Activated T-cell treated with anti-CD3 and anti-CD28 coated beads, Interleukin-2, amount 50 U/mL, for 1 hour (primary cell): ENCODE results near the gene IKBKE.

Experiments used
- DNase-seq: peaks from one replicate; pipeline ENCODE4 v3.0.0-alpha.2; 2020

Gene IKBKE

GRCh38 chr1:206469933-206470691 is at the start of gene IKBKE:
TSS of gene IKBKE (plus strand) at chr1:206470476. CDS start at chr1:206473228, 2,752 bp downstream.
- peak; percentile 53 for DNase-seq

GRCh38 chr1:206421616-206422340 is 48.5 kb upstream of the IKBKE start:
- DNase-seq = no peak

DNA sequence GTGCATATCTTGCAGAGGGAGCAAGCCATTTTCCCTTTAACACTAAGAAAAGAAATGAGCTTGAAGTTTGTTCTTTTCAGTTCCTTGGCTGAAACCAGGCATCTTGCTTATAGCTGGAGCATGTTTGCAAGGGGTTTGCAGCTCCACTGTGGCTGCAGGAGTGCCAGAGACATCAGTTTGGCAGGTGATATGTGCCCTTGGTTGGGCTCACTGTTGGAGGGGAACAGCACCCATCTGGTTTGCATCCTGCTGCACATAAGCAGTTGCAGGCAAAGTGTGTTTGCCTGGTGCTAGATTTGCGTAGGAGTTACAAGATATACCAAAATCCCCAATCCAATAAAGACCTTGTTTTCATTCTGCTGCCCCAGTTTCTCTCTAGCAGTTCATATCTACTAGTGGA is 47.8 kb upstream of the IKBKE start:
- no peak for DNase-seq

DNA sequence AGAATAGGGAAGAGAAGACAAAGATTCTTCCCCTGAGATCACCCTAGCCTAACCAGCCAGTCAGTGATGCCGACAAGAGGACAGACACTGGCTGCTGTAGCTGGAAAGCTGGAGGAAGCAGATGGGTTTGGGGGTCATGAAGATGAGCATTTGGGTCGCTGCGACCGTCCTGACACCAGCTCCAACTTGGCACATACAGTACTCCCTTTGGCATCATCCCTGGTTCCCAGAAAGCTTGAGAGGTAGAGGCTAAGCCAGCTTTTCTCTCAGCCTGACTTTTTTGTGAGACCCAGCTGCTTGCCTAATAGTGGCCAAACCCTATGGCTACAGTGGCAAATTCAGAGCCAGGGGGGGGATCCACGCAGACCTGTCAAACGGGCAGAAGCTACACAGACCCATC is 43.0 kb upstream of the IKBKE start:
- no peak for DNase-seq

- DNase-seq = no peak
Measured at GRCh38 chr1:206429421-206429820, 40.9 kb upstream of the IKBKE start.

DNA sequence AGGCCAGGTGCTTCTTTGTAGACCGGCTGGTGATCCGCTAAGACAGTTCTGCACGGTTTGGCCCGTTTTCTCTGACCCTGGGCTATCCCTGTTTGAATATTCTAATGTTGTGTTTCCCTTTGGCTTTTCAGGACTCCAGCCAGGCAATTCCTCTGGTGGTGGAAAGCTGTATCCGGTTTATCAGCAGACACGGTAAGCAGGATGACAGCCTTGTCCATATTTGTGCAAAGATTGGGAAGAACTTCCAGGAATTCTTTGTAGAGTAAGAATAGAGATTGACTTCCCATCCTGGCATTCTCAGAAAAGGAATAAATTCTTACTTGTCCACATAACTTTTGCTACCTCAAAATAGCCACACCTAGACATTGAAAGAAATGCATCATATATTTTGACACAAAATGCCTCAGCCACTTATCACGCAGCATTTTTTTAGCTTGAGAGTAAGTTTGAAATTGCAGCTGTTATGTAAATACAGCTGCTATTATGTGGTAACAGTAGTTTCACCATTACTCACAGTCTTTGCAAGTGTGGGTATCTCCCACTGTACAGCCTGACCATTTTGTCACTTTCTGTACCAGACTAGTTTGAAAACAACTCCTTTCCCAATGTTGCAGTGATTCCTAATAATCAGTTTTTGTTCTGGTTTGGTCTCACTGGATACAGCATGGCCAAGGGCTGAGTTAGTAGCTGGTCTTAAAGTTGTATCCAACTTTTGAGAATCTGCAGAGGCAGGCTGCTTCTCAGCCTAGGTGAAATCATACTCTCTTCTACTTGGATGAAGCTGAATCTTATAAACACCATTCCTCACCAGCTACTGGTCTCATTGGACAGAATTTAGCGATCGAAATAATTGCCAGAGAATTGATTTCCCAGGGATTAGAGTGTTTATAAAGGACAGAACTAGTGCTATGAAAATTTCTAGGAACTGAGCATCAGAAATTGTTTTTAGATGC is 40.0 kb upstream of the IKBKE start:
- no peak for DNase-seq

DNA sequence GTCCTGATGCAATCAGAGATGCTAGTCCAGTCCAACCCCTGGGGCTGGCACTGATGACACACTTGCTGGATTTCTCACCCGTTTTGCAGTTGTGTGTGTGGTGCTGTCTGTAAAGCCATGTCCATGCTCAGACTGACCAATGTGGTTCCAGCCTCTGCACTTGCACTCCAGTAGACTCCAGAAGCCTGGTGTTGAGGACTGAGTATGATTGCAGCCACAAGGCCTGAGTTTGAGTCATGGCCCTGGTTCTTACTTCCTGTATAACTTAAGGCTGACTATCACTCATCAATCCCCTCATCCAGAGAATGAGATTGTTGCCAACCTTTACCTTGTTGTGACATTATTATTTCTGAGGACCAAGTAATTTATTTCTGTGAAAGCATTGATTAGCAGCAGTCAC is 34.8 kb upstream of the IKBKE start:
- DNase-seq = no peak

GRCh38 chr1:206438554-206438953 is 31.7 kb upstream of the IKBKE start:
- no peak for DNase-seq

- DNase-seq = no peak
Measured at GRCh38 chr1:206439205-206439604, 31.1 kb upstream of the IKBKE start.

DNA sequence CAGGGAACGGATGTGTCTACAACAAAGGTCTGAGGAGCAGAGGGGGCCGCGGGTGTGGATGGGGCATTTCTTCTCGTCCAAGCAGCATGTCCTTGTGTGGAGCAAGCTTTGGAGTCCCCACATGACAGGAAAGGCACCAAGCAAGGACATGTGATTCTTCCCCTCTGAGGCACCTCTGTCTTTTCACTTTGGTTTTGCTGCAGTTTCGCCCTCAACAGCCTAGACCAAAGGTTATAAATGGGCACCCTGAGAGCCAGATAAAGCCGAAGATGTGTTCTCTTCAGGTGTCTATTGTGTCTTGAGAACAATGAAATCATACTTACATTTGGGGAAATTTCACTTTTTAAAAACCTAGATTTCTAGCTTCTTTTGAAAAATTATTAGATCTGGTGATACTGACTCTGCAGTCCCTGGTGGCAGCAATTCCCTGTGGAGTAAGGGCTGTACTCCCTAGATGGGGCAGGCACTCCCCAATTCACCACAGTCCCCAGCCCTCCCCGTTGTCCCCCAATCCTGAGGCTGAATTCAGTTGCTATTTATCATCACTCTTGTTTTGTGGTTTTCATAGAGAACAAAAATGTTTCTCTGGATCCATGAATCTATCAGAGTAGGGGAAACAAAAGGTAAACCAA is 28.8 kb upstream of the IKBKE start:
- DNase-seq = no peak

GRCh38 chr1:206442101-206442500 is 28.2 kb upstream of the IKBKE start:
- no peak for DNase-seq

DNA sequence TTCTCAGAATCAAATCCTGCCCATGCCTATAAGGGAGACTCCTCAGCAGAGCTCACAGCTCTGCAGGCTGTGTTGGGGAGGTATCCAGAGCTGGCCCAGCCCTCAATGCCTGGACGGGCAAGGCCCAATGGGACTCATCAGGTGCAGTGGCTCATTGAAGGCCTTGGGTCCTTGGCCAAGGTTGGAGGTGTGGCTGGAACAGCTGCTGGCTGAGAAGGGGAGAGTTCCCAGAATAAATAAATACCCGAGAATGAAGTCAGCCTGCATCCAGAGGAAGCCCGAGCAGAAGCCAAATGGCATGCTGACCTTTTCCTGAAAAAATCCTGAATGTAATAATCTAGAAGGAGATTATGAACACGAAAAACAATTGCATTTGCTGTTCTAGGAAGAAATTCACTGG is 25.2 kb upstream of the IKBKE start:
- no peak for DNase-seq

- no peak for DNase-seq
Measured at GRCh38 chr1:206445911-206446356, 24.3 kb upstream of the IKBKE start.

DNA sequence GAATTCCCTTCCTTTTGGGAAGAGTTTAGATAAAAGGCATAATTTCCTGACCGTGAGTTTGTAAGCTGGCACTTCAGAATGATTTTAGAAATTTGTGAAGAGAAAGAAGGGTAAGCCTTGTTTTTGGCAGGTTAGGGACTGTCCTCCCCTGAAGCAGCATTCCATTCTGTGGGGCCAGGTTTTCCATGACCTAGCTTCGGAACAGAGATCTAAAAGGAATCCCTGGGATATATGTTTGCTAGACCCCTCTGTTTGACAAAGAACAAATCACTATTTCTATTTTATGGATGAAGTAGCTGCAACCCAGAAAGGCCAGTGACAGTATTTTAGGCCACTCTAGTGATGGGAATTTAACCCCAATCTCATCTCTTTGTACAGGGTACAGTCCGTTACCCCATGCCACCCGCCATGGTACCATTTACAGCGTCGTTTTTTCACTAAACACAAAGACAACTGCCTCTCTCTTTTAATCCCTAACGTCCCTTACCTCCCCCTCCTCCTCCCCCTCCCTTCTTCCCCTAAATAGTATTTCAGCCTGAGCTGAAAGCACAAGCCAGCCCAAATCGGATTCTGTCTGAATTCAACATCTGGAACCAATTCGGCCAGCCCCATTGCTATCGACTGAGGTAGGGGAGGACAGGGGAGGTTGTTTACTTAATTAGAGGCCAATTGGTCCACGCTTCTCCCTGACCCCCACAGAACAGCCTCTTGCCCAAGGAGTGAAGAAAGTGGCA is 23.4 kb upstream of the IKBKE start:
- no peak for DNase-seq

DNA sequence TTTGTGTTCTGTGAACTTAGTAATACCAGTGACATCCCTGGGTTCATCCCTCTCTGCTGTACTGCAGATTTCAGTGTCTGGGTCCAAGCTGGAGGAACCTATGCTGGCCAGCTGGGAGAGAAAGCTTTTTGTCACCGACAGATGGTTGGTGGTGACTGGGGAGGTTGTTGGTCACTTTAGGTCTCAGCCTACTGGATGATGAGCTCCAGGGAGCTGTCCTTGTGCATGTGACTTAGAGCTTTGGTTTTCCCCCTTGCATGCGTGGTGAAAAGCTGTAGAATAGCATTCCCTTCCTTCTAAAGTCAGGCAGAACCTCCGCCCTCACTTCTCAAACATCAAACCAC is 22.9 kb upstream of the IKBKE start:
- DNase-seq = no peak

DNA sequence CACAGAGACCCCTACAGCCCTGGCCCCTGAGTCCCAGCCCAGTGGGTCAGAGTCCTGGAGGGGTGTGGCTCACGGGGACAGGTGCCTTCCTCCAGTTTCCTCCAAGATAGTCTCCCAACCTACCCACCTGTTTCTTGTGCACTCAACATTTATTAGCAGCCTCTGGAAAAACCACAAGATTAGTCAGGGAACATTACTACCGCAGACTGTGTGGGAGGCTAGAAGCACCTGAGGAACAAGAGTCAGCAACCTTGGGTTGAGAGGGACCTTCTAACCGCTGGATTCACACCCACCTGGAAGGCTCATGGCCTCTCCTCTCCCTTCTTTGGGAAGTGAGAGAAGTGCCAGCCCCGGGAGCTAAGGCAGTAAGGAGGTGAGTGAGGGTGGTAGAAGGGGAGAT is 22.5 kb upstream of the IKBKE start:
- DNase-seq = no peak

GRCh38 chr1:206448471-206448870 is 21.8 kb upstream of the IKBKE start:
- DNase-seq = no peak

DNA sequence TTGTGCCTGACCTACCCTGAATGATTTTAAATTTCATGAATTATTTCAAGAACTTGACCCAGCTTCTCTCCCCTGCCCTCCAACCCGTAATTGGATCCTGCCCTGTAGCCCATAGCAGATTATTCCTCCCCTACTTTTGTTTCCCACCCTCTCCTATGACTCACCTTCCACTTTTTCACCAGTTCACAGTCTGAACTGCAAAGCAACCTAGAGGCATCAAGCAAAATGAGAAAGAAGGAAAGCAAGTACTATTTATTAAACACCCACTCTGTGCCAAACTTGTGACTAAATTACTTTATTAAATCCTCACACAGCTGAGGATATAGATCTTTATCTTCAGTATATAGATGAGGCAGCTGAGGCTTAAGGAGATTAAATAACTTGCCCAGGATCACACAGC is 20.7 kb upstream of the IKBKE start:
- DNase-seq = no peak

GRCh38 chr1:206450281-206450680 is 20.0 kb upstream of the IKBKE start:
- no peak for DNase-seq

DNA sequence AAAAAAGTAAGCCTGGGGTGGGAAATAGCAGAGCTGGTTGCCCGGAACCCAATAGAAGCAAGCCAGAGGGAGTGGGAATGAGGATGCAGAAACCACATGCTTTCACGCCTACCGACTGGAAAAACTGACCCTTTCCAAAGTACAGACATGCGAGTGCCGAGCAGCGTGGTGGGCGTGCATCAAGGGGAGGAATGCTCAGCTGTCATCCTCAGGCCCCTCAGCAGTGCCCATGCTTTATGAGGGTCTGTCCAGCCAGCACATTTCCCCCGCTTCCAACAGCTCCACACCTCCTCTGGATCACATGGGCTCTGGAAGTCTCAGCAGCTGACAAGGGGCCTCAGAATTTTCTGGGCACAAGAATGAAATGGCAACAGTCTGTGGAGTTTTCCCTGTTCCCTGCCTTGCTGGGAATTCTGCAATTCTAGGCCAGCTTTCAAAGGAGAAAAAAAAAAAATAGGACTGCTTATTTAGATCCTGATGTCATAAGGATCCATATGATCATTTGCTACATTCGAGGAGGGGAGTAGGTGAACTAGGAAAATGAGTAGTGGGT is 19.1 kb upstream of the IKBKE start:
- no peak for DNase-seq

DNA sequence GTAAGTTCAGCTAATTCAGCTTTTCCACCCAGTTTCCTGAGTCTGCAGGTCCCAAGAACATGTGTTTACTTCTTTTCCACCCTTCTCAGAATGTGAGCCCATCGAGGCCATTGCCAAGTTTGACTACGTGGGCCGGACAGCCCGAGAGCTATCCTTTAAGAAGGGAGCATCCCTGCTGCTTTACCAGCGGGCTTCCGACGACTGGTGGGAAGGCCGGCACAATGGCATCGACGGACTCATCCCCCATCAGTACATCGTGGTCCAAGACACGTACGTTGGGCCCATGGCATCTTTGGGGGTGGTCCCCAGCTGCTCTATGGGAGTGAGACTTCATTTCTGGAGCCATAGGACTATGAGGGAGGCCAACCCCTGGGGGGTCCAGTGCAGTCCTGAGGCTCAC is 17.2 kb upstream of the IKBKE start:
- DNase-seq = no peak

DNA sequence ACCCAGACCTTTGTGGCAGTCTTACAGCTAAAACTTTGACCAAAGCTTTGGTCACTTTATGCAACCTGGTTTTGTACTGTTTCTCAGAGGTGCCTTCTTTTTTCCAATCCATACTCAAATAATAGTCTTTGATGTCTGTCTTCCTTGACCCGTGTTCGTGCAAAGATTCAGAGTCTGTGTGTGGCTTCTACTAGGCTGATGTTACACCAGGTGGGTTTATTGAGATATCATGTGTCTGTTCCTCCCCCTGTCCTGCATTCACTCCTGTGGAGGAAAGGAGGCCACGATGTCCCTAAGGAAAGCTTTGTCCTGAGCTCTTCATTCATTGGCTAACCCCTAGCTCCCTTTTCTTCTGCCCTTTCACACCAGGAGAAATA is 15.0 kb upstream of the IKBKE start:
- no peak for DNase-seq
